RWPE2 (cell line): ENCODE results near the gene ATP23.
A peak's percentile ranks its signal among the peaks of the same experiment; 100 is the strongest.

Experiments
- ATAC-seq: fragments of 200-7000 bp; cut with Tn5 transposase; 3 replicates; pipeline ENCODE4 v1.9.1; 2021; ENCODE audit warnings: low read depth
- DNase-seq: peaks from one replicate; pipeline ENCODE4 v3.0.0-alpha.2; 2020; ENCODE audit warnings: low spot score
- H3K27ac ChIP-seq: fragments of 450-650 bp; 2 replicates; pipeline ENCODE4 v1.5.1; 2017; ENCODE audit warnings: mild to moderate bottlenecking; ENCODE audit not compliant: poor library complexity, severe bottlenecking
- H3K27me3 ChIP-seq: fragments of 250-450 bp; sonication (Bioruptor Pico); 2 replicates; pipeline ENCODE4 v1.5.1; 2021; ENCODE audit warnings: mild to moderate bottlenecking, moderate library complexity; ENCODE audit not compliant: insufficient read depth, poor library complexity, severe bottlenecking
- H3K36me3 ChIP-seq: fragments of 250-450 bp; sonication (Bioruptor Pico); 2 replicates; pipeline ENCODE4 v1.5.1; 2020; ENCODE audit warnings: low read depth, mild to moderate bottlenecking, moderate library complexity
- H3K4me1 ChIP-seq: fragments of 250-450 bp; sonication (Bioruptor Pico); 2 replicates; pipeline ENCODE4 v1.5.1; 2021; ENCODE audit warnings: mild to moderate bottlenecking, moderate library complexity; ENCODE audit not compliant: insufficient read depth, poor library complexity, severe bottlenecking
- H3K4me3 ChIP-seq: fragments of 250-450 bp; sonication (Bioruptor Pico); 2 replicates; pipeline ENCODE4 v1.5.1; 2021; ENCODE audit warnings: mild to moderate bottlenecking, moderate library complexity; ENCODE audit not compliant: severe bottlenecking
- H3K9me3 ChIP-seq: fragments of 250-450 bp; sonication (Bioruptor Pico); 2 replicates; pipeline ENCODE4 v1.5.1; 2021; ENCODE audit warnings: mild to moderate bottlenecking, moderate library complexity; ENCODE audit not compliant: severe bottlenecking
- TF ChIP-seq, protein P1 (sequence below): fragments of 450-650 bp; IDR thresholded peaks from one replicate; pipeline ENCODE4 v1.5.1; 2017; ENCODE audit warnings: mild to moderate bottlenecking, moderate library complexity; ENCODE audit not compliant: poor library complexity, severe bottlenecking

The ATP23 gene

DNA sequence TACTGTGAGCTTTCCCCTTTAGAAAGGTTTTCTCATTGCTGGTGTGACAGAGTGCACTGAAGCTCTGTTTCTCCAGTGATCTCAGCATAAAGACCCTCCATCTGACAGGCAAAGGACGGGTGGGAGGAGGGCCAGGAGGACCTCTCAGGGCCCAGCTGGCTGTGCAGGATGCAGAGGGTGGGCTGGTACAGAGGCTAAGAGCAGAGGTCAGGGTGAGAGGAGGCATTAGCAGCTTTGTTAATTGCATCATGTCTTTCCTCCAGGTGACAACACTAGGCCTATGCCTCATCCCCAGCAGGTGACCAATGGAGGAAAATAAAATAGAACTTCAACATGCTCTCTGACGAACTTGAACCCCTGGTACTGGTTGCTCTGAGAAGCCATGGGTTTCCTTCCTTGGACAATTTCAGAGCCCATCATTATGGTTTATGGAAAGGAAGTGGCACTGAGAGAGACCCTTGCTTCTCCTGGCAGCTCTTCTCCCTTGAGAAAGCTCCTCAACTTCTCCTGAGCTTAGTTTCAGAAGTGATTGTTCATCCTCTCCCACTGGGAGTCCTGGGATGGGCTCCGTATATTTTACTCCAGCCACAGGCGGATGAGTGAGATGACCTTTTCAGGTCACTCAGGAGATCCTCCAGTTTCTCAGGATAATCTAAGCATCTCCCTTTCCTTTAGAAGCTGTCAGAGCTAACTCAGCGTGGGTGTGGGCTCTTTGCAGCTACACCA is 45.8 kb upstream of the ATP23 start:
- H3K27ac ChIP-seq = no peak overlapping the region
- no peaks in the 10 kb centered on the region for H3K27me3 ChIP-seq
- no peaks in the 10 kb centered on the region for H3K36me3 ChIP-seq
- ATAC-seq (no peak), DNase-seq (no peak)
- H3K4me1 ChIP-seq = peaks cover 47% of the 10 kb centered on the region
- no peaks in the 10 kb centered on the region for H3K9me3 ChIP-seq
- TF ChIP-seq, protein P1, sequence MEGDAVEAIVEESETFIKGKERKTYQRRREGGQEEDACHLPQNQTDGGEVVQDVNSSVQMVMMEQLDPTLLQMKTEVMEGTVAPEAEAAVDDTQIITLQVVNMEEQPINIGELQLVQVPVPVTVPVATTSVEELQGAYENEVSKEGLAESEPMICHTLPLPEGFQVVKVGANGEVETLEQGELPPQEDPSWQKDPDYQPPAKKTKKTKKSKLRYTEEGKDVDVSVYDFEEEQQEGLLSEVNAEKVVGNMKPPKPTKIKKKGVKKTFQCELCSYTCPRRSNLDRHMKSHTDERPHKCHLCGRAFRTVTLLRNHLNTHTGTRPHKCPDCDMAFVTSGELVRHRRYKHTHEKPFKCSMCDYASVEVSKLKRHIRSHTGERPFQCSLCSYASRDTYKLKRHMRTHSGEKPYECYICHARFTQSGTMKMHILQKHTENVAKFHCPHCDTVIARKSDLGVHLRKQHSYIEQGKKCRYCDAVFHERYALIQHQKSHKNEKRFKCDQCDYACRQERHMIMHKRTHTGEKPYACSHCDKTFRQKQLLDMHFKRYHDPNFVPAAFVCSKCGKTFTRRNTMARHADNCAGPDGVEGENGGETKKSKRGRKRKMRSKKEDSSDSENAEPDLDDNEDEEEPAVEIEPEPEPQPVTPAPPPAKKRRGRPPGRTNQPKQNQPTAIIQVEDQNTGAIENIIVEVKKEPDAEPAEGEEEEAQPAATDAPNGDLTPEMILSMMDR = no peak
- no peak overlapping the region for H3K4me3 ChIP-seq

DNA sequence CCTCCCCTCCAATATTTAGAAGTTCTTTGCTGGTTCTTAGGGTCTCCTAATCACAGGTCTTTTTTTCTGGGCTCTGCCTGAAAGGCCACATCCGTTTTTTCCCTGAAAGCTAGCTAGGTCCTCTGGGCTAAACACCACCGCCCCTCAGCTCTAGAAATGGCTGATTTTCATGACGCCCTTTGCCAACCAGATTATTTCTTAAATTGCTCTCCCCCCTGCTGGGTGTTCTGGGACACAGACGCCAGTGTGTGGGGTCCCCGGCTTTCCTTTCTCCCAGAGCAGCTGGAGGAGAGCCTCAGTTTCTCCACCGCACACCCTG is 45.3 kb upstream of the ATP23 start:
- Histone ChIP-seq H3K36me3 (no peaks in the 10 kb centered on the region), H3K4me3 (peak overlapping the region; percentile 31), H3K9me3 (no peaks in the 10 kb centered on the region), H3K4me1 (peaks cover 41% of the 10 kb centered on the region), H3K27ac (no peak overlapping the region), H3K27me3 (no peaks in the 10 kb centered on the region)
- DNase-seq = no peak
- TF ChIP-seq, protein P1 = no peak
- ATAC-seq = no peak

DNA sequence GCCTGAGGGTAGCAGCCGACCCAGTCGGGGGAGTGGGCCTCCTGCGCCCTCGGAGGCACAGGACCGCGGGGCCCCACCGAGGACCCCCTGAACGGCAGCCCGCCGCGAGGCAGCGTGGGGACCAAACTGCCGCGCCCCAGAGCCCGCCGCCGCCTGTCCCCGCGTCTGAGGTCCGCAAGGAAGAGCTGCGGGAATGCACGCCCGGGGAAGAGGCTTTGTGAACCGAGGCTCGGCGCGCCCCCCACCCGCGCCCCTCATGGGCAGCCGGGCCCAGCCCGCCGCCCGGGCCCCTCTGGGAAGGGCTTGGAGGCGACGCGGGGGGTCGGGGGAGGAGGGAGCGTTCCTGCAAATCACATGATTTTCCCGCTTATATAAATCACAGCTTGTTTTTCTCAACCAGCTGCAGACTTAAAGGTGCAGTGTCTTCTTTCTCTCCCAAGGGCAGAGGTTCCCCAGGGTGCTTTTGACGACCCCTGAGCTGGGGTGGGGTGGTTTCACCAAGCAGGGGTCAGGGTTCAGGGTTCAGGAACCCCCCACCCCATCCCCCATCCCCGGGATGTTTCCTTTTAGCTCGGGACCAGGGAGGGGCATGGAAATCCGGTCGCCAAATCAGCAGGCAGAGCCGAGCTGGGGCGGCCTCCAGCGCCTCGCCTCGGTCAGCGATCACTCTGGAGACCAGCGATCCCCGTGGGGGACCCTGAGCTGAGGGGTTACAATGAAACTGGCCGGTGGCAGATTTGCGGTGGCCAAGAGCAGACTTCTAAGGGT is 44.7 kb upstream of the ATP23 start:
- DNase-seq (no peak), ATAC-seq (0 out of 3 replicates have a peak, but pooled peaks have one; percentile 24)
- H3K4me3 ChIP-seq = peak overlapping the region; percentile 31
- no peaks in the 10 kb centered on the region for H3K9me3 ChIP-seq
- TF ChIP-seq, protein P1 = peak; percentile 51
- H3K27me3 ChIP-seq = no peaks in the 10 kb centered on the region
- peaks cover 39% of the 10 kb centered on the region for H3K4me1 ChIP-seq
- no peak overlapping the region for H3K27ac ChIP-seq
- H3K36me3 ChIP-seq = no peaks in the 10 kb centered on the region

DNA sequence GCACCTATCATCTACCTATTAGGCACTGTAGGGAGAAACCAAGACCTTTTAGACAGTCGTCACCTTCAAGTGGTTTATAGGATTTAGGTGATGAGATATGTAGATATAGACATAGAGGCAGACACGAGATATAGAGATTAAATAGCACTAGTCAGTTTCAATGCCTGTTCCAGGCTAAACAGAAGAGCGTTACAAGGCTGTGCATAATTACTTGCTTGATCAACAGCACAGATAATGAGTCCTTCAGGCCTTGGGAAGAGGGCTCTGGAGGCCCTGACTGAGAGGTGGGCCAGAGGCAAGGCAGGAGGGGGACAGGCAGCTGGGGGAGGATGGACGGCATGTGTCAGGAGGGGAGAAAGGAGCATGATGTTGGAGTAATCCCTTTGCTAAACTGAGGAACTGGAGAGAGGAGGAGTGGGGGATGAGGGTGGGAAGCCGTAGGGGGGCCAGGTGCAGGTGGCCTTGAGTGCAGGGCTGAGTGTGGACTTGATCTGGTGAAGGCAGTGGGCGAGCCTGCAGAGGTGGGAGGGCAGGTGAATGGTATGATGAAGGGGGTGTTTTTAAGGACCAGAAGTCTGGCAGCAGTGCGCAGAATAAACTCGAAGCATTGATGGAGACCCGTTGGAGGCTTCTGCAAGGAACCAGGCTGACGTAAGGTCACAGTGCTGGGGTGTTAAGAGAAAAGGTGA is 43.9 kb upstream of the ATP23 start:
- no peaks in the 10 kb centered on the region for H3K36me3 ChIP-seq
- TF ChIP-seq, protein P1 = no peak
- no peaks in the 10 kb centered on the region for H3K9me3 ChIP-seq
- no peaks in the 10 kb centered on the region for H3K27me3 ChIP-seq
- peaks cover 39% of the 10 kb centered on the region for H3K4me1 ChIP-seq
- H3K27ac ChIP-seq = no peak overlapping the region
- no peak overlapping the region for H3K4me3 ChIP-seq
- no peak for DNase-seq
- ATAC-seq = no peak
